T-helper 1 cell (primary cell): ENCODE data around the gene AP3D1.
"Not testable (repeated sequence)": the region's sequence is repeated elsewhere in the genome, so short reads cannot be mapped to it uniquely, and the experiment has no call there.

Experiments used
- DNase-seq, 5 donors: peaks; one replicate each; pipeline ENCODE4 v3.0.0-alpha.2; 2012 to 2020

The AP3D1 gene

DNA sequence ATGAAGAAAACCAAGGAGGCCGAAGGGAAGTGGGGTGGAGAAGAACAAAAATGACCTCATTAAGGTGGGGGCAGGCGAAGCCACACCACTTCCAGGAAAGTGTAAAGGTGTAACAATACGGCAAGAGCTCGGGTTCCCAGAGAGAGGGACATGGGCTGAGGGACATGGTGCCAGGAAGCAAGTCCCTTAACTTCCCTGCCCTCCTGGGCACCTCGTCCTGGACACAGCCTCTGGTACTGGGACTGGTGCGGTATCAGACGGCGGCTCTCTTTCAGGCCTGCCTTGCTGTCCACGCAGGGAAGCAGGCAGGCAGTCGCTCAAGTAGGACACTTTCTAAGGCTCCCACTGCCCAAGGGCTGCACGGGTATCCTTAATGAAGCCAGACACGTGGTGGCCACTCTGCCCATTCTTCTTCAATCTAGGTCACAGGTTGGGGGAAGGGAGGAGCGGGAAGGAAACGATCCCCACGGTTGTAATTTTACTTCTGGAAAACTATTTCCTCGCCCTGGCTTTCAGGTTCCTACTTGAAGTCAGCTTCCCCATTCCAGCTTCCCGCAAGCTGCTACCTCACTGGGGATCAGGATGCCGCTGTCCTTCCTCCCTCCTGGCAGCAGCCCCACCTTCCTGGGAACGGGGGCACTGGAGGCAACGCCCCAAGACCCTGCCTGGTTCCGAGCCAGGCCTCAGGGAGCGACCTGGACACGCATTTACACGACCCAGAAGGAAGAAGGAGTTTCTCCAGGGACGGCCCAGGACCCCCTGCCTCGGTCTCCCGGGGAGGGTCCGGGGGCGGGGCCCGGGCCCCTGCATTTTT is 1.2 kb downstream of the AP3D1 start:
- DNase-seq: no peak

GRCh38 chr19:2148482-2149135 is 2.8 kb downstream of the AP3D1 start:
- no peak for DNase-seq

DNA sequence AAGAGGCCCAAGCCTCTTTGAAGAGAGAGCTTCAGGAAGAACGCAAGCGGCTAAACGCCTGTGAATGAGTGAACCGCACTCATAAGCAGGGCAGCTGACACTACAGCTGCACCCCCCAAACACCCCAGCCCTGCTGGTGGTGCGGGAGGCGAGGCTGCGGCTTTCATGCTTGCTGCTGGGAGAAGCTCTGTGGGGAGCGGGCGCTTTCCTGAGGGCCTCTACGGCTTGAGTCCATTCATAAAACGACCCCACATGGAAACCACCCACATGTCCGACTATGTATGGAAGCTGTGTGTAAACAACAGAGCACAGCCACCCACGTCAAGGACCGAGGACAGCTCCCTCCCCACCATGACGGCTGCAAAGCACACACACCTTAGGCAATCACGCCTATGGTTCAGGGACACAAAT is 5.5 kb downstream of the AP3D1 start:
- no peak for DNase-seq

GRCh38 chr19:2144190-2144589 is 7.2 kb downstream of the AP3D1 start:
- DNase-seq: no peak

DNA sequence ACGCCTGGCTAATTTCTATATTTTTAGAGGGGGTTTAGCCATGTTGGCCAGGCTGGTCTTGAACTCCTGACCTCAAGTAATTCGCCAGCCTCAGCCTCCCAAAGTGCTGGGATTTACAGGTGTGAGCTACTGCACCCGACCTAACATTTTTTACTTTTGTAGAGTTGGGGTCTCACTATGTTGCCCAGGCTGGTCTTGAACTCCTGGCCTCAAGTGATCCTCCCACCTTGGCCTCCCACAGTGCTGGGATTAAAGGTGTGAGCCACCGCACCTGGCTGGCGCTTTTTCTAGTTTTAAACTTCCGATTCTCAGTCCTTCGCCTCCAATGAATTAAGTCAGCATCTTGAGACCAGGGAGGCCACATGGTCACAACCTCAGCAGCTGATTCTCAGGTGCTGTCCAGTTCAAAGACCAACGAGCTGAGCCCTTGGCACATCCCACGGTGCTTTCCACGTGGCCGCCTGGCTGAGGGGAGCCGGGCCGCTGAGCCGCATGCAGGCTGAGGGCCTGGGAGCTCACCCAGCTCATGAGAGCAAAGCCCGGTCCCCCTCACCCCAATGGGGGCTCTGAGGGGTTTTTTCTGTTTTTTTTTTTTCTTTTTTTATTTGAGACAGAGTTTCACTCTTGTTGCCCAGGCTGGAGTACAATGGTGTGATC is 9.1 kb downstream of the AP3D1 start:
- DNase-seq: no peak

- no peak for DNase-seq
Measured at GRCh38 chr19:2140138-2140569, 11.2 kb downstream of the AP3D1 start.

- no peak for DNase-seq
Measured at GRCh38 chr19:2139385-2140137, 11.8 kb downstream of the AP3D1 start.

GRCh38 chr19:2138061-2138728 is 13.2 kb downstream of the AP3D1 start:
- no peak for DNase-seq

DNA sequence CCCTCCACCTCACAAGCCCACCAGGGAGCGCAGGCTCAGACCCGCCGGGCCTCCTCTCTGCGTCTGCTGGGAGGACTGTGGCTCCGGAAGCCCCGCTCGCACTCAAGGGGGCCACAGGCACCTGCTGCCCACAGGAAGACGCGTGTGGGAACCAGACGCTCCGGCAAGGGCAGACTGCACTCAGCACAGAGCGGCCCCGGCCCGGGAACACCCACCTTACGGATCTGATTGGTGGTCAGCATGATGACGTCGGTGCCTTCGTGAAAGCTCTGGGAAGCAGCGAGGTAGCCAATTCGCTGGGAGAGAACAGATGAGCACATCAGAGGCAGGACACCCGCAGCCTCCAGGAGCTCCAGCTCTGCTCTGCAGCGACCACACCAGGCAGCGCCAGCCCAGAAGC is 14.6 kb downstream of the AP3D1 start:
- DNase-seq: no peak

- DNase-seq: no peak
Measured at GRCh38 chr19:2135474-2136402, 15.6 kb downstream of the AP3D1 start.

DNA sequence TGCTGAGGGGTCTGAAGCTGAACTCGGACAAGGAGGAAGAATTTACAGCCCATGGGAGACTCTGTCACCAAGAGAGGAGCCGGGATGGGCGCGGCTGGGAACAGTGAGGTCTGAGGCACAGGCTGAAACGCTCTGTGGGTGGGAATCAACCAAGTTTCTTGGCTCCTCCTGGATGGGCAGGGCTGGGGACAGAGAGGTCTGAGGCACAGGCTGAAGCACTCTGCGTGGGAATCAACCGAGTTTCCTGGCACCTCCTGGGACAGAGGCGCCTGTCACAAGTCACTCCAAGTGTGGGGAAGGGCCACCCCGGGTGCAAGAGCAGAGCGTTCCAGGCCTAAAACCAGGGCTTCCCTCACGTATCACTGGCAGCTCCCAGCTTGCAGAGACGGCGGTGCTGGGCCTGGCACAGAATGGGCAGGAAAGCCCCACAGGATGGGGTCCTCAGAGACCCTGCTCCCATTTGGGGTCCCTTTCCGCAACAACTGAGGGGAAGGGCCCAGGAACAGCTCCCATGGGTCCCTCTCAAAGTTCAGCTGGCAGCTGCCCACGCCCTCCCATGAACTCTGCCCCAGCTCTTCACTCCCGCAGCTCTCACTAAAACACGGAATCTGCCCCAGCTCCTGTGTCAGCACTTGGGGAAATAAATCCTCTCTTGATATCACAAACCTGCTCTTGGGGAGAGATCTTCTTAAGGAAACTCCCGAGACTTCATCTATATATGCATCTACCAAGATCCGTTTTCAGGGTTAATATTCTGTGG is 18.5 kb downstream of the AP3D1 start:
- no peak for DNase-seq

- no peak for DNase-seq
Measured at GRCh38 chr19:2132191-2132590, 19.2 kb downstream of the AP3D1 start.

DNA sequence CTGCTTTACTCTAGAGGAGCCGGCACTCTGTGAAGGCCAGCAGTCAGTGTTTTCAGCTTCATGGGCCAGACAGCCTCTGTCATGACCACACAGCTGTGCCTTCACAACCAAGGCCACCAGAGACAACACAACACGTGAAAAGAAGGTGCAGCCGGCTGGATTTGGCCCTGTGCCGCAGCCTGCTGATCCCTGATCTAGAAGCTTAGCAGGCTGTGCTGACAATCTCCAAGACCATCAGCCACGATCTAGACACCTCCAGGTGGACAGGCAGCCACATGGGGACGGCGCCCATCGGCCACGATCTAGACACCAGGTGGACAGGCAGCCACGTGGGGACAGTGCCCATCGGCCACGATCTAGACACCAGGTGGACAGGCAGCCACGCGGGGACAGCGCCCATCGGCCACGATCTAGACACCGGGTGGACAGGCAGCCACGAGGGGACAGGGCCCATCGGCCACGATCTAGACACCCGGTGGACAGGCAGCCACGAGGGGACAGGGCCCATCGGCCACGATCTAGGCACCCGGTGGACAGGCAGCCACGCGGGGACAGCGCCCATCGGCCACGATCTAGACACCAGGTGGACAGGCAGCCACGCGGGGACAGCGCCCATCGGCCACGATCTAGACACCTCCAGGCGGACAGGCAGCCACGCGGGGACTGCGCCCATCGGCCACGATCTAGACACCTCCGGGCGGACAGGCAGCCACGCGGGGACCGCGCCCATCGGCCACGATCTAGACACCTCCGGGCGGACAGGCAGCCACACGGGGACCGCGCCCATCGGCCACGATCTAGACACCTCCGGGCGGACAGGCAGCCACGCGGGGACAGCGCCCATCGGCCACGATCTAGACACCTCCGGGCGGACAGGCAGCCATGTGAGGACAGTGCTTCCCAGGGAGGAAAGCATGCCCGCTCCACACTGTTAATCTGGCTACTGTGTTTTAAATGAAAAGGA is 20.1 kb downstream of the AP3D1 start:
- not testable (repeated sequence) for DNase-seq

- no peak for DNase-seq
Measured at GRCh38 chr19:2129892-2130770, 21.2 kb downstream of the AP3D1 start.

- DNase-seq: no peak
Measured at GRCh38 chr19:2129486-2129885, 21.9 kb downstream of the AP3D1 start.

DNA sequence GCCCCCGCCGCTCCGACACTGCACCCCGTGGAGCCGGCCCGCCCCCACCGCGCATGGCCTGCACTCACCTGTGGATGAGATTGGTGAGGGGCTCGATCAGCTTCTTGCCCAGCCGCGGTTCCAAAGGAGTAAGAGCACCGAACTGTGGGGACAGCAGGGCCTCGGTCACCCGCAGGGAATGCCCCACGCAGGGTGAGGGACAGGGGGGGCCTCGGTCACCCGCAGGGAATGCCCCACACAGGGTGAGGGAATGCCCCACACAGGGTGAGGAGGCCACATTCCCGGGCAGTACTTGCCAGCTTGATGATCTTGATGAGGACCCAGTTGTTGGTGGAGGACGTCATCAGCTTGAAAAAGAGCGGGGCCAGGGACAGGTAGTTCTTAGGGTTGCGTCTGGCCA is 22.3 kb downstream of the AP3D1 start:
- no peak for DNase-seq

GRCh38 chr19:2128252-2128651 is 23.1 kb downstream of the AP3D1 start:
- not testable (repeated sequence) for DNase-seq

- no peak for DNase-seq
Measured at GRCh38 chr19:2127758-2128157, 23.6 kb downstream of the AP3D1 start.
